HG03457 (cell line): Measurements from ENCODE around the gene RTKN2.

Experiments
- ATAC-seq: cut with Tn5 transposase; IDR thresholded peaks from one replicate; pipeline ENCODE4 v1.9.1; 2021; ENCODE audit warnings: moderate number of reproducible peaks; ENCODE audit not compliant: unreplicated experiment

The RTKN2 gene

DNA sequence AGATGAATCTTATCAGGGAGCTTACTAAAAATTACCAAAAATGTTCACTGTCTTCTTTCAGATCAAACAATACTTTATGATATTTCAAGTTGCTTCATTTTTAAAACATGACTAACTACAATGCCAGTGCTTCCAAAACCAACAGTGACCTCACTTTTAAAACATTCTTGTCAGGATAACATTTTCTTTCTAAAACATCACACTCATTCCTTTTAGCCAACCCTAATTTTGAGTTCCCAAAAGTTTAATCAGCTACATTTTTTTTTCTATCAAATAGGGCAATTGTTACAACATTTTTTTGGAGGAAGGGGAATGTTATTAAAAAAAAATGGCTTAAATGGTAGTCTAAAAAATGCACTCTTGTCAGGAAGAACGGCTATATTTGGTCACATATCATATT is 37.3 kb downstream of the RTKN2 start:
- no peak for ATAC-seq

DNA sequence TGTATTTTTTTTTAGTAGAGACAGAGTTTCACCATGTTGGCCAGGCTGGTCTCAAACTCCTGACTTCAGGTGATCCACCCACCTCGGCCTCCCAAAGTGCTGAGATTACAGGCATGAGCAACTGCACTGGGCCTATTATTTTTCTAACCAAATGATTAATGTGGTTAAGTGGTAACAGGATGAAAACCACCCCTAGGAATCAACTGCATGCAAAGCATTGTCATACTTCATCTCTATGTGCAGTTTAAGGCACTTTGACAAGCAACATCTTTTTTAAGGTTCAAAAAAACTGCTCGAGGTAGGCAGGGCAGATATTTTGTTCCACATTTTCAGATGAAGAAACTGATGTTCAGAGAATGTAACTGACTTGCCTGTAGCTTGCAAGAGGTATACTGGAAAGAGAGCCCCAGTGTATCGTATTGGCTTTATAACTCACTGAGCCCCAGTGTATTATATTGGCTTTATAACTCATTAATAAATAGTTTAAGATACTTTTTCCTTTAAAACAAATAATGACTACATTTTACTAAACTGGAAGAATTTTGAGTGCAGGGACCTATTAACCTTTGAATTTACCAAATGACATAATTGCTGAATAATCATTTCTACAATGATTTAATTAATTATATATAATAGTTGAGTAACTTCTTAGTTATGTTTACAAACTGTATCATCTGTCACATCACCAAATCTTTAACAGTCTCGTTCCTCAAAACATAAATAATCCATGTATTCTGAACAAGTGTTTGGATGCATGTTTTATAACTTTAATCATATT is 38.1 kb downstream of the RTKN2 start:
- ATAC-seq = no peak

DNA sequence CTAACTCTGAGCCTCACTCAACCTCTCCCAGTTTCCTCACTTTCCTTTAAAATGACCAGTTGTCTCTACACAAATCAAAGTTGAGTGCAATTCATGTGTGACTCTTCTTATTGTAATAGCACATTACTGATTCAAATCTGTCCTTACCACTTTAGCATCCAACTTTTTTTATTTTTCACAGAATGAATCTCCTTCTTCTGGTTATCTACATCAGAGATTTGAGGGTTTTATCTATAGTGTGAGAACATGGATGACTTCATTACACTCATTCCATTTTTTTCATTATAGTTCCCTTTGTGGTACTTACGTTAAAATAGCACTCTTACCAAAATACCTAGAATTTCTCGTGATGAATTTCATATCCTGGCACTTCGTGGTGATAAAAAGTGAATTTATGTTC is 43.3 kb downstream of the RTKN2 start:
- ATAC-seq = no peak

DNA sequence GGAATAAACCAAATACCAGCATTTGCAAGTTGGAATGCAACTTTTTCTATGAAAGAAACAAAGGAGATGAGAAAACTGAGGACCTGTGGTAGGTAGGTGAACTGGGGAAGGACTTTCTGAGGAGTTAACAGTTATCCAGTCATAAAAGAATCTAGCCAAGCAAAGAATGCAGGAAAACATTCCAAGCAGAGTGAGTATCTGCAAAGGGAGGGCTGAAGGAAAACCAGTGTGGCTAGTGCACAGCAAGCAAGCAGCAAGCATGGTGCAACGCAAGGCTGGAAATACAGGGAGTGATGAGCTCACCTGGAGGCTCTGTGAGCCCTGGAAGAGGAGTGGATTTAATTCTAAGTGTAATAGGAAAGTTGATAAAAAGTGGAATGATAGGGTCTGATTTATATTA is 44.0 kb downstream of the RTKN2 start:
- ATAC-seq = no peak

DNA sequence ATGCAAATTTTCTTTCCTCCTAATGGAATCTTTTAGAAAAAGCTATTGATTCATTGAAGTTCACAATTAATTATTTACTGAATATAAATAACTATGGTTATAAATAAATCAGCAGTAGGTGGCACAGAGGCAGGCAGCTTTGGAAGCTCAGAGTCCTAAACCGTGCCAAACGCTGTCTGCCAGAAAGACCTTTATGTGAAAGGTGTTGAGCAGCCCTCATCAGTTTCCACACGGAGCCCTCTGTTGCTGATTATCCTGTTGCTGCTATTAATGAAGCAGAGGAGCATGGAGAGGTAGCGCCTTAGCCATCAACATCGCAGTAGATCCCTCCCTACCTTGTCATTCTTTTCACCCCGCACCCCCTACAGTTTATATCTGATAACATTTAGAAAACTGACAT is 51.0 kb downstream of the RTKN2 start:
- no peak for ATAC-seq

DNA sequence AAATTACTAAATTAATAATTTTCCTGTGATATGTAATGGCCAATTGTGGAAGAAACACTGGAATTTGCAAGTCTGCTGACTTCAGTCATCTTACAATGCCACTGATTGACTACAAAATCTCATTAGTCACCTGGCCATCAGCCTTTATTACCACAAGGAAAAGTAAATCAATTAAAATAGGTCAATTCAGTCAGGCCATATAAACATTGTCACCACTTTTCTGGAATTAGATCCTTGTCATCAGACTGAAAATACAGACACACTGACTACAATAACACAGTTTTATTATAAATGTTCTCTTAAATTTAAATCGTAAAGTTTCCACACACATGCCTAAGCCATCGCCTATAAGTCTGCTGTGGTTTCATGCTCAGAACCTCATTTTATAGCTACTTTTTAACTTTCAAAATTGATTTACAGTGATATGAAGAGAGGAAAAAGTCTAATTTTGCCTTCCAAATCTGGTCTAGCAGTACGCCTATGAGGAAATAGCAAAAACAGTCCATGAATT is 54.2 kb downstream of the RTKN2 start:
- ATAC-seq = no peak

DNA sequence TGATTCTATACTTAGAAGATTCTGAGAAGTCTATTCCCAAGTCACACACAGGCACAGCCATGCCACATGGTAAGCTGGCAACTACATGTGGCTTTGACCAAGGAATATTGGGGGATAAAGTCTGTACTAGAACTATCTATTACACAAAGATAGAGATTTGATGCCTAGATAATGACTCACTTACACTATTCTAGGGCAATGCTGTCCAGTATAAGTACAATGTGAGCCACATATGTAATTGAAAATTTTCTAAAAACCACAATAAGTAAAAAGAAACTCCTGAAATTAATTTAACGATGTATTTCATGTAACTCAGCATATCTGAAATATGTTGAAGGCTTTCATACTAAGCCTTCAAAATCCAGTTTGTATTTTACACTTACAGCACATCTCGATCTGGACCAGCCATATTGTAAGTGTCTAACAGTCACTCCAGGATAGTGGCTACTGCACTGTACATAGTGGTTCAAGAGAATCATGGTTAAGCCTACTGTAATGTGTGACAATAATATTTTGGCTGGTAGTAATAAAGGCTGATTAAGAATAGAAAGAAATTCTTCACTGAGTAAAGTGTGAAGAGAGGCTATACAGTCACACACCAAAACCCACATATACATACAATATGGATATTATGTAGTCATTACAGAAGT is 62.8 kb downstream of the RTKN2 start:
- no peak for ATAC-seq

DNA sequence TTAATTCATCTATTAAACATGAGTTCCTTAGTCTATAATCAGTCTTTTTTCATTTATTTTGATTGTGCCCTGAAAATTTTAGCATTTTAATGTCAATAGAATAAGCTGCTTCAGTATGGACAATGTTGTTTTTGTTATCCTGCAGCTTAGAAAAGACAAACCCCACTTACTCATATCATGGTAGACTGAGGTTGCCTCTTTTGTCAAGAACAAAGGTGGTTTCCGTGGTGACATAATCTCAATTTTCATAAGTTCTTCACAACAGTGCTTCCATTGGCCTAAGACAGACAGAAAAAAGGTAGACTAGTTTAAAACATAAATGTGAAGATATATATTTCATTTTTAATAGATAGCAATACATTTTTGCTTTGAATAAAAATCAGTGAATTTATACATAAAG is 69.1 kb downstream of the RTKN2 start:
- ATAC-seq = no peak

DNA sequence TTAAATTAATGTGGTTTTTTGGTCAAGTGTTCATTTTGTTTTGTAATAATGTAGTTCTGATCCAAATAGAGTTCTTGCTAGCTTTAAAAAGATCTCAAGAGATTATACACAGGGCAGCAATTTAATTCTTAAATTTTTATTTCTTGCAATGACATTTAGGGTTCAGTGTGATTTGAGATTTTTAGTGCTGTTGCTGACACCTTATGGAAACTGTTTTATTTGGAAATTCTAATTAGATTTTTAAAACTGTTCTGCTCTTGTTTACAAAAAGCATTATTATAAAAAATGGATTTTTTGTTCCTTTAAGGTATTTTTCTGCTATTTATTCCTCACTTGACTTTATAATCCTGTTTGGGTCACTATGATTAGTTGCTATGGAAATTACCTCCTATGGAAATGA is 72.1 kb downstream of the RTKN2 start:
- no peak for ATAC-seq

DNA sequence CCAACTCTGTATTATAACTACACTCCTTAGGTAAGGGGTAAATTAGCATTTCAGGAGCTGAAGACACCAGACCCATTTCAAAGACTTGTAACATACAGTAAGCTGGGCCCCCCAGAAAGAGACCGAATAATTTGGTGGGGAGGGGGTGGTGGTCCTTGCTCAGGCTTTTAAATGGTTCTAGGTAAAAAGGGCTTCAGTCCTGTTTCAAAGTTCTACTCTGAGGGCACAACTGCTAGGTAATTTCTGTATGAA is 73.0 kb downstream of the RTKN2 start:
- ATAC-seq = no peak

DNA sequence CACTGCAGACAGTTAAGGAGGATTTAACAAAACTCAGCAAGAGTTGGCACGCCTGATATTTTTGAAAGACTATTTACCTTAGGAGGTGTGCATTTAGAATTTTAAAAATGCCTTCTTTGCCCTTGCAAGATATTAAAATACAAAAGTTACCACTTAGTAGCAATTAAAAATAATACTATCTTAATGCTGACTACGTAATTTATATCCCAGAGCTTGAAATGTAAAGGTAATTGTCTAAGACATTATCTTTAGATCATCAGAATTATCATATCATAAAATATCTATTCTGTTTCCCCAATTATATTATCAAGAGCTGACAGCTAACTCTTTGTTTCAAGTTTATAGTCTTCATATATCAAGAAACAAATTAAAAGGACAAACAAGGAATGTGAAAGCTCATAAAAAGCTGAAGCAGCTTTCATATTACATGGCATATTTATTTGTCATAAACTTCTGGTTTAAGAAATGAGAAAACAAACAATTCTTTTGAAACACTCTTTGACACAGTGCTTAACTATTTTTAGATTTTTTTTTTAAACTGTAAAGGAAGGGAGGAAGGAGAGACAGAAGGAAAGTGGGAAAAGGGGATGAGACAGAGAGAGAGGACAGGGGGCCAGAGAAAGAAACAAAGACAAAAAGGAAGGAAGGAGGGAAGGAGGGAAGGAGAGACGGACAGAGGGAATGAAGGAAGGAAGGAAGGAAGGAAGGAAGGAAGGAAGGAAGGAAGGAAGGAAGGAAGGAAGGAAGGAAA is 73.5 kb downstream of the RTKN2 start:
- ATAC-seq = no peak

DNA sequence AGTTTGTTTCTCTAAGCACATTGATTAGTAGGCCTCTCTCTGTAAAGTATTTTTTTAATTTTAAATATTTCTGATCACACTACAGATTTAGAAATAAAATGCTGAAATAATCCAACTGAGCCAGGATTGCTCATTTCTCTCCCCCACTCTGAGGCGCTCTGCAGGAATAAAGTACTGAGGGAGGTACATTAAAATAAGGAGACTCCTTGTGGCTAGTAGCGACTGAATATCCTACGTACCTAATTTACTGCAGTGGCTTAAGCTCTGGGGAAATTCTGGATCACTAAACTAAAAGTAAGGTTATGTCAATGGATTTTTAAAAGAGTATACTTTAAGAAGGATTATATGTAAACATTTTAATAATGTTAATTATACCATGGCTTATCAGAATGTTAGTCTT is 75.2 kb downstream of the RTKN2 start:
- no peak for ATAC-seq

DNA sequence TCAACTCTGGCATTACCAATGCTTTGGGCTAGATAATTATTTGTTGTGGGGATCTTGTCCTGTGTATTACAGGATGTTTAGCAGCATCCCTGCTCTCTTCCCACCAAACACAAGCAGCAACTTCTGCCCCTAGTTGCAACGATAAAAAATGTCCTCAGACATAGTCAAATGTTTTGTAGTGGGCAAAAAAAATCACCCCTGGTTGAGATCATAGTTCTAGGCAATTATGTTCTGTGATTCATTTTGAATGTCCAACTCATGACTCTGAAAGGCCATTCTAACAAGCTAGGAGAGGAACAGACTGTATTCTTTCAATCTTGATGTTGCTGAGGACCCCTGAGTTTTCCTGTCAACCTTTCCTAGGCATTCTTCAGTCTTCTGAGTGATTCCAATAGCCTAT is 79.5 kb downstream of the RTKN2 start:
- no peak for ATAC-seq

DNA sequence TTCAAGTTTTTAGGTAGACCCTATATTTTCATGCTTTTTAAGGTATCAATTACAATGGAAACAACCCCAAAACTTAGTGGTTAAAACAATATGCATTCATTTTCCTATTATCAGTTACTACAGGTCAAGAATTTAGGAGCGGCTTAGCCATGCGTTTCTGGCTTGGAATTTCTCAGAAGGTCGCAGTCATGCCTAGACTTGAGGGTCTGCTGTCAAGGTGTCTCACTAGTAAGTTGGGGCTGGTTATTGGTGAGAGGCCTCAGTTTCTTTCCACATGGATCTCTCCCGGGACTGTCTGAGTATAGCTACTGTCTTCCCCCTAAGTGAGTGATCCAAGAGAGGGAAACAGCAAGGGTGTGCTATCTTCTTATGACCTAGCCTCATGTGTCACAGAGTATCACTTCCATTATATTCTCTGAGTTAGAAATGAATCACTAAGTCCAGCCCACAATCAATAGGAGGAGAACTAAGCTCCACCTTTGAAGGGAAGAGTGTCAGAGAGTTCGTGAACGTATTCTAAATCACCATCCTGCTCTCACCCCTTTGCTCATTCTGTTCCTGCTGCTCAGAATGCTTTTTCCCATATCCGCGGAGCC is 80.5 kb downstream of the RTKN2 start:
- no peak for ATAC-seq

DNA sequence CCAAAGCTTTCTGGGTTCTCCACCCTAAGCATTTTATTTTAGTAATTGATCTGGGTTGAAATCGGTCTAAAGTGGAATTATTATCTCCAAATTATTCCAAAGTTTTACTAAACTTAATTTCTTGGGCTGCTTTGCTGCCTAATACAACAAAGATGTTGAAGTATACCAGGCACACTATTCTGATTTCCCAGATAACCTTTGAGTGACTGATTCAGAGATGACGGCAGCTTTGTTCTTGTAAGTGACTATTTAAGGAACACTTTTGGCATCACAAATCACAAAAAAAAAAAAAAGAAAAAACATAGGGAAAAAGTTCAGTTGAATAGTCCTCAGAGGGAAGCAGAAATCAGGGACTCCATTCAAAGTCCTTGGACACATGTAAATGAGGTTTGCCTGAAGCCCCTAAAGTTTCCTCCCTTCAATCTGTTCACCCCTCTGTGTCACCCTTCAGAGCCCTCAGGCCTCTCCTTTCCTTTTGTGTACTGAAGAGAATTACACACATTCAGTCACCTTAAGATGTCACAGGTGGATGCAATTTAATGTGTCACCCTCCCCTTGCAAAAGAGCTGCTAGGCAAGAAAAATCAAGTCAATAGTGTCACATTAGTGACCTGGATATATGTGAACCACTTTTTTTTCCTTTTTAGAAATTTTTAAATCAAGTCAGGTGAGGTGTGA is 81.5 kb downstream of the RTKN2 start:
- no peak for ATAC-seq

DNA sequence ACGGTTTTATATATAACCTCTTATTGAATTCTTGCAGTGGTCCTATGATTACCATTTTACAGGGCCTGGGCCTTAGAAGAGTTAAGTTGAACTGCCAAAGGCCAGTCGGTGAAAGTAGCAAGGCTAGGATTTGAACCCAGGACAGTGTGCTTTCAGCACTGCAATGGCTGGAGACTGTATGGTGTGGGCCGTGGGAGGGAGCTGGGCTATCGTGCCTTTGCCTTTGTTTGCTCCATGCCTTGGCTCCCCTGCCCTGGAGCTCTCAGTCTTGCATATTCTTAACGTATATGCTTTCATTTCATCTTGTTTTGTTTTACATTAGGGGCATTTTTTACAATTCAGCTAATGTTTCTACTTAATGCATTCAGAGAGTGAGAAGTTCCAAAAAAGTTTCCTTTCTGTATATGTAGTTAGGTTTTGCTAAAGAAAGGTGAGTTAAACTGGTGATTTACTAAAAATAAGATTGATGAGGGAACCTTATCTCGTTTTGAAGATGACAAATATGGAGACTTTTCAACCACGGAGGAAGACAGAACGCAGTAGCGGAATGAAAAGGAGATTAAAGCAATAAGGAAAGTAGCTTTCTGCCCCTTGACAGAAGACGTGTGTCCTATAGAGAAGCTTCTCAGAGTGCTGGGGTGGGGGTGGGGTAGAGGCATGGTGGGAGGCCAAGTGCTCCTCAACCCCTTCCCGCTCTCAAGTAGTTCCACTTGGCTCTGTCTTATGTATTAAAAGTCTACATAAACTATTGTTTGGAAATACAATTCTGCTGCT is 82.5 kb downstream of the RTKN2 start:
- ATAC-seq = no peak

DNA sequence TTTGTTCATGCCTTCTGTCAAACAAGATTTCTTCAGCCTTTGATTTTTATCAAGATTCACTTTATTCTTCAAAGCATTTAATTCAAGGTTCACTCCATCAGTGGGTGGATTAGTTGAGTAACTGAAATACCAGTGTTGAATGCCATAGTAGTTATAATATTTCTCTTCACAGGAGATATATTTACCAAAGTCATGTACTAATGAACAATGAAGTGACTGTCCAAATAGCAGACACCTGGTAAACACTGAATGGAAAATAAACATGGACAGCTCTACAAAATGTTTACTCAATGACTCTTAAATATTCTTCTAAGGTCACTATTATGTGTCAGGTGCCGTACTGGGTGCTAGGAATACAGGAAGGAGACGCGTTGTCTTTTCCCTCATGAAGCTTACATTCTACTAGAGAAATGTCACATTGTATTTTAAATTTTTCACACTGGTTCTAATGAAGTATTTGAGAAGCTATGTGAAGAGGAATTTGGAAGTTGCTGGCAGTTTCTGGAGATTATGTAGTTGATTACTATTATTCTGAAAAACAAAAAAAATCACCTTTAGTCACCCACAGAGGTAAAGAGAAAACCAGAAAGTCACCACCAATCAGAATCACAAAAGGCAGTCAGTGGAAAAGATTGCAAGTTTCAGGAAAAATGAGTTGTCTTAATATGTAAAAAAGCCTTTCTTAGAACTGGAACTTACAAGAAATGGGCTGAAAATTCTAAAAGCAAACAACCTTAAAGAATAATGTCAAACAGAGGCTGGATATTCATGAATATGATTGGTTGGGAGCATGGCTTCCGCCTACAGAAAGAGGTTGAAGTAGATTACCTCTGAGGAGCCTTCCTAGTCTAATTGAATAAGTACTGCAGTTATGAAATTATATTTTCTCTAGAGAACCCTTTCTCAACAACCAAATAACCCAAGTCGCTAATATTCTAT is 84.5 kb downstream of the RTKN2 start:
- ATAC-seq = no peak

DNA sequence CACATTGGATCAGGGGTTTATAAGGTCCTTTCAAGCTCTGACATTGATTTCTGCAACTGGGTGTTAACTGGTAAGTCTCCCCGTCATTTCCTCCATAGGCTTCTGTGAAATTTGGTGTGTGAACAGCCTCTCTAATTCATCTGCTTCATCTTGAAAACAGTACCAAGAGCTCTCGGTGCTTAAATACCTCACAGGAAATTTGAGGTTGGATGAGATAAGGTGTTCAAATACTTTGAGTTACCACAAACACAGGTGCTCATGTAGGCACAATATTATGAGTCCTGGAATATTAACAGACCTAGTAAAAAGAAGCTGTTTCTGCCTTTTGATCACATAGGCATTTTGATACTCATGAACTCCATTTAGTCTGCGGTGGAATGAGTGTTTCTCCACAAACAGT is 85.2 kb downstream of the RTKN2 start:
- peak; percentile 75 for ATAC-seq

DNA sequence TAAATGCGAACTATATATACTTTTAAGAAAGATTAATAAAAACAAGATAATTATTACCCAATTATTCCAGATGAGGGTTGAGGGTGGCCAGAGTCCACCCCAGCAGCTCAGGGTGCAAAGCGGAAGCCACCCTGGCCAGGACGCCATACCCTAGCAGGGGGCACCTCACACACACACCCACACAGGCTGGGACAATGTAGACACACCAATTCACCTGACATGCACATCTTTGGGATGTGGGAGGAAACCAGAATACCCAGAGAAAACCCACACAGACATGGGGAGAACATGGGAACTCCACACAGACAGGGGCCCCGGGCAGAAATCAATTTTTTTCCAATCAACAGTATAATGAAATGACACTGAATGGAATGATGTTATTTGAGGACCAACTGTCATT is 86.0 kb downstream of the RTKN2 start:
- ATAC-seq = no peak
